GM23338 (cell line): ENCODE data around the gene ANKRD55. TPM values are rescaled to one million over a fixed set of nuclear protein-coding genes. Genes with fewer than 3 reads are reported as not detected.

Source experiments
- ATAC-seq: fragments of 200-7000 bp; cut with Tn5 transposase; 3 replicates; pipeline ENCODE4 v1.9.1; 2020
- DNase-seq: peaks from one replicate; pipeline ENCODE4 v3.0.0-alpha.2; 2015; ENCODE audit warnings: low spot score
- H2AFZ ChIP-seq: fragments of 200-600 bp; sonication (generic); 2 replicates; pipeline ENCODE4 v1.8.0; 2016; ENCODE audit warnings: antibody characterized with exemption, mild to moderate bottlenecking, moderate library complexity
- H3F3A ChIP-seq: fragments of 200-600 bp; sonication (generic); replicated peaks from 2 replicates; pipeline ENCODE4 v1.8.0; 2017; ENCODE audit warnings: antibody characterized with exemption, mixed run types, low read depth
- H3K27ac ChIP-seq: fragments of 200-600 bp; sonication (generic); 2 replicates; pipeline ENCODE4 v1.6.1; 2016; ENCODE audit warnings: low read depth
- H3K27me3 ChIP-seq: fragments of 200-600 bp; sonication (generic); 2 replicates; pipeline ENCODE4 v1.8.0; 2016; ENCODE audit warnings: mild to moderate bottlenecking, mixed run types, moderate library complexity; ENCODE audit not compliant: insufficient read depth
- H3K36me3 ChIP-seq: fragments of 200-600 bp; sonication (generic); 2 replicates; pipeline ENCODE4 v1.8.0; 2016; ENCODE audit warnings: mild to moderate bottlenecking; ENCODE audit not compliant: insufficient read depth
- H3K4me1 ChIP-seq: fragments of 200-600 bp; sonication (generic); 2 replicates; pipeline ENCODE4 v1.8.0; 2016; ENCODE audit warnings: mild to moderate bottlenecking, moderate library complexity; ENCODE audit not compliant: insufficient read depth
- H3K4me2 ChIP-seq: fragments of 200-600 bp; sonication (generic); 2 replicates; pipeline ENCODE4 v1.7.1; 2017; ENCODE audit warnings: mixed run types
- H3K4me3 ChIP-seq: fragments of 200-600 bp; sonication (generic); 2 replicates; pipeline ENCODE4 v1.6.1; 2016; ENCODE audit warnings: mixed run types
- H3K79me2 ChIP-seq: fragments of 200-600 bp; sonication (generic); replicated peaks from 2 replicates; pipeline ENCODE4 v1.8.0; 2017; ENCODE audit warnings: mild to moderate bottlenecking; ENCODE audit not compliant: insufficient read depth
- H3K9me2 ChIP-seq: fragments of 200-600 bp; sonication (generic); 2 replicates; pipeline ENCODE4 v1.8.0; 2017; ENCODE audit not compliant: insufficient read depth
- H4K20me1 ChIP-seq: fragments of 200-600 bp; sonication (generic); replicated peaks from 2 replicates; pipeline ENCODE4 v1.8.0; 2017; ENCODE audit warnings: mild to moderate bottlenecking; ENCODE audit not compliant: insufficient read depth
- H3K27ac Mint-ChIP-seq: 2 replicates; pipeline ENCODE4 v1.8.0; 2020; ENCODE audit warnings: inconsistent platforms, mild to moderate bottlenecking, moderate library complexity, mixed read lengths
- H3K27me3 Mint-ChIP-seq: 3 replicates; pipeline ENCODE4 v1.8.0; 2022; ENCODE audit warnings: low read depth, mild to moderate bottlenecking, moderate library complexity, mixed read lengths, inconsistent platforms; ENCODE audit not compliant: insufficient read depth, poor library complexity
- H3K36me3 Mint-ChIP-seq: 3 replicates; pipeline ENCODE4 v1.8.0; 2021; ENCODE audit warnings: low read depth, mild to moderate bottlenecking, inconsistent platforms, moderate library complexity, mixed read lengths
- H3K4me1 Mint-ChIP-seq: 3 replicates; pipeline ENCODE4 v1.8.0; 2020; ENCODE audit warnings: mild to moderate bottlenecking, inconsistent platforms, mixed read lengths
- H3K4me3 Mint-ChIP-seq: 3 replicates; pipeline ENCODE4 v1.8.0; 2021; ENCODE audit warnings: moderate library complexity, mild to moderate bottlenecking, inconsistent platforms, mixed read lengths
- H3K9me3 Mint-ChIP-seq: 3 replicates; pipeline ENCODE4 v1.8.0; 2020; ENCODE audit warnings: moderate library complexity, mild to moderate bottlenecking, inconsistent platforms, mixed read lengths
- CREB1 ChIP-seq: fragments of 250-450 bp; sonication (Bioruptor Pico); IDR thresholded peaks from 2 replicates; pipeline ENCODE4 v1.5.0; 2020; ENCODE audit warnings: low read depth, mild to moderate bottlenecking, moderate library complexity
- CTCF ChIP-seq, 2 experiments: fragments of 200-600 bp in 1 of 2; sonication (generic) in 1 of 2; conservative IDR thresholded peaks; 2 replicates each; pipeline versions ENCODE4 v1.5.1 to v1.6.1; 2016 to 2017; ENCODE audit warnings: antibody characterized with exemption in 2 of 2, low read depth in 2 of 2, mild to moderate bottlenecking in 2 of 2, moderate library complexity in 1 of 2
- ETS1 ChIP-seq: IDR thresholded peaks from 2 replicates; pipeline ENCODE4 v1.6.1; 2016; ENCODE audit warnings: antibody characterized with exemption
- EZH2 ChIP-seq: fragments of 200-600 bp; sonication (generic); IDR thresholded peaks from one replicate; pipeline ENCODE4 v1.8.0; 2017; ENCODE audit warnings: antibody characterized with exemption, mild to moderate bottlenecking, low read depth; ENCODE audit not compliant: unreplicated experiment
- EZH2phosphoT487 ChIP-seq: fragments of 200-600 bp; sonication (generic); IDR thresholded peaks from one replicate; pipeline ENCODE4 v1.8.1; 2018; ENCODE audit warnings: antibody characterized with exemption; ENCODE audit not compliant: unreplicated experiment
- JUNB ChIP-seq: IDR thresholded peaks from one replicate; pipeline ENCODE4 v1.6.1; 2016; ENCODE audit warnings: antibody characterized with exemption; ENCODE audit not compliant: unreplicated experiment
- NANOG ChIP-seq: IDR thresholded peaks from 2 replicates; pipeline ENCODE4 v1.6.1; 2016; ENCODE audit warnings: antibody characterized with exemption, borderline replicate concordance
- POLR2AphosphoS5 ChIP-seq: IDR thresholded peaks from 2 replicates; pipeline ENCODE4 v1.6.1; 2016; ENCODE audit warnings: antibody characterized with exemption, low read depth
- REST ChIP-seq: IDR thresholded peaks from one replicate; pipeline ENCODE4 v1.6.1; 2018; ENCODE audit warnings: antibody characterized with exemption; ENCODE audit not compliant: unreplicated experiment
- STAT1 ChIP-seq: IDR thresholded peaks from one replicate; pipeline ENCODE4 v1.6.1; 2016; ENCODE audit warnings: antibody characterized with exemption; ENCODE audit not compliant: unreplicated experiment
- ZNF114 ChIP-seq: fragments of 250-450 bp; sonication (Bioruptor Pico); IDR thresholded peaks from 2 replicates; pipeline ENCODE4 v1.5.0; 2020; ENCODE audit warnings: mild to moderate bottlenecking, moderate library complexity
- ZNF331 ChIP-seq: fragments of 250-450 bp; sonication (Bioruptor Pico); IDR thresholded peaks from 2 replicates; pipeline ENCODE4 v1.5.0; 2020; ENCODE audit warnings: low read depth, mild to moderate bottlenecking, moderate library complexity
- ZNF462 ChIP-seq: fragments of 250-450 bp; sonication (Bioruptor Pico); IDR thresholded peaks from 2 replicates; pipeline ENCODE4 v1.5.0; 2020; ENCODE audit warnings: mild to moderate bottlenecking, moderate library complexity
- polyA plus RNA-seq: library from polyadenylated mRNA; unstranded; fragments of >200 nt; fragmentation: Nextera tagmentation; extraction: Ambion mirVana; gene quantifications from 2 replicates; pipeline ENCODE4 v1.2.1, GENCODE V29; 2016
- total RNA-seq: library from RNA; depleted of rRNA; stranded (reverse); fragments of >200 nt; shearing (Covaris generic); gene quantifications from 2 replicates; pipeline ENCODE4 v1.2.3, GENCODE V29; 2014

Gene ANKRD55
- total and polyA plus RNA-seq, 2 experiments from 2014 or later = not detected

GRCh38 chr5:56102889-56103288 lies 130.2 kb downstream of the ANKRD55 start:
- Histone ChIP-seq H3K4me1 (no peaks in the 10 kb centered on the region), H3K4me2 (no peak overlapping the region), H3K27me3 (no peaks in the 10 kb centered on the region), H3K36me3 (no peaks in the 10 kb centered on the region), H3F3A (no peaks in the 10 kb centered on the region), H3K79me2 (no peaks in the 10 kb centered on the region), H2AFZ (no peak overlapping the region), H3K4me3 (no peak overlapping the region), H3K27ac (no peak overlapping the region), H4K20me1 (no peaks in the 10 kb centered on the region), H3K9me2 (no peaks in the 10 kb centered on the region)
- no peak for DNase-seq
- ATAC-seq = no peak
- Mint-ChIP-seq H3K4me1 (no peaks in the 10 kb centered on the region), H3K36me3 (no peaks in the 10 kb centered on the region), H3K4me3 (no peak overlapping the region), H3K27me3 (peaks cover 1% of the 10 kb centered on the region), H3K9me3 (no peaks in the 10 kb centered on the region), H3K27ac (no peak overlapping the region)
- TF ChIP-seq JUNB (no peak), ZNF331 (CRISPR knock-in tag) (no peak), CREB1 (no peak), REST (no peak), POLR2AphosphoS5 (no peak), EZH2 (no peak), NANOG (no peak), CTCF (conservative IDR thresholded peaks at IDR 0.05; ENCODE audit: low read depth in 2 of 2) (no peak), EZH2phosphoT487 (no peak), ZNF114 (no peak), ETS1 (no peak), STAT1 (no peak), ZNF462 (no peak)
